Lung (tissue), 12 donors: Measurements from ENCODE around the gene CCL25. TPM values are rescaled to one million over a fixed set of nuclear protein-coding genes. Genes with fewer than 3 reads are reported as not detected.

Source experiments
- ATAC-seq: fragments of 200-7000 bp; cut with Tn5 transposase; one replicate; pipeline ENCODE4 v1.9.1; 2020; ENCODE audit warnings: moderate number of reproducible peaks; ENCODE audit not compliant: insufficient read depth, low FRiP score
- DNase-seq, 3 donors: peaks; one replicate each; pipeline ENCODE4 v3.0.0-alpha.2; 2013 to 2017
- H3K27ac ChIP-seq, 2 donors: one replicate each; pipeline ENCODE4 v1.5.1; 2013; ENCODE audit warnings: mild to moderate bottlenecking in 2 of 2, moderate library complexity in 2 of 2, control low read depth in 1 of 2, inconsistent platforms in 1 of 2, low read depth in 1 of 2, low read length in 1 of 2
- H3K27me3 ChIP-seq, 3 donors: one replicate each; pipeline ENCODE4 v1.5.1; 2013; ENCODE audit warnings: low read length in 2 of 3; ENCODE audit not compliant: control insufficient read depth in 3 of 3, insufficient read depth in 3 of 3
- H3K36me3 ChIP-seq, 4 donors: one replicate each; pipeline ENCODE4 v1.5.1; 2013; ENCODE audit warnings: low read length in 4 of 4, mild to moderate bottlenecking in 1 of 4, moderate library complexity in 1 of 4; ENCODE audit not compliant: control insufficient read depth in 4 of 4, insufficient read depth in 4 of 4
- H3K4me1 ChIP-seq, 5 donors: one replicate each; pipeline ENCODE4 v1.5.1; 2013; ENCODE audit warnings: low read length in 5 of 5, mild to moderate bottlenecking in 2 of 5, moderate library complexity in 1 of 5; ENCODE audit not compliant: control insufficient read depth in 5 of 5, insufficient read depth in 5 of 5
- H3K4me3 ChIP-seq: one replicate; pipeline ENCODE4 v1.5.1; 2013; ENCODE audit warnings: mild to moderate bottlenecking, control low read depth, moderate library complexity
- H3K9ac ChIP-seq, 2 donors: one replicate each; pipeline ENCODE4 v1.5.1; 2013; ENCODE audit warnings: low read length in 2 of 2, control low read depth in 1 of 2; ENCODE audit not compliant: insufficient read depth in 1 of 2
- H3K9me3 ChIP-seq, 4 donors: one replicate each; pipeline ENCODE4 v1.5.1; 2013; ENCODE audit warnings: low read length in 3 of 4, mild to moderate bottlenecking in 1 of 4, moderate library complexity in 1 of 4; ENCODE audit not compliant: control insufficient read depth in 4 of 4, insufficient read depth in 3 of 4
- whole genome bisulfite sequencing, 2 donors: extraction: QIAGEN DNeasy Blood & Tissue Kit; methylation state at CpG; one replicate each; pipeline ENCODE4 v1.1.7; 2013; 5-methylcytosine and 5-hydroxymethylcytosine counted together
- polyA plus RNA-seq, 2 donors: library from polyadenylated mRNA; stranded (reverse); fragments of 200-250 nt; gene quantifications; one replicate each; pipeline ENCODE4 v1.2.1, GENCODE V29; 2013
- total RNA-seq, 2 donors: library from RNA; depleted of rRNA in 1 of 2; stranded (reverse); fragments of >200 nt in 1 of 2; gene quantifications; one replicate each; pipeline ENCODE4 v1.2.1, GENCODE V29; 2014 to 2021
- TF ChIP-seq, protein P1 (sequence below): IDR thresholded peaks from 2 replicates; pipeline ENCODE4 v1.5.1; 2012; ENCODE audit warnings: mild to moderate bottlenecking; ENCODE audit errors: control extremely low read depth, extremely low read depth
- donor health status: control.
- donor health status: control.
- donor health status: Bipolar disorder and iron deficiency.
- donor health status: healthy.
- donor health status: DM: yes; HTN: yes; CAD: no.

Gene CCL25
- total and polyA plus RNA-seq, 4 donors = not detected

DNA sequence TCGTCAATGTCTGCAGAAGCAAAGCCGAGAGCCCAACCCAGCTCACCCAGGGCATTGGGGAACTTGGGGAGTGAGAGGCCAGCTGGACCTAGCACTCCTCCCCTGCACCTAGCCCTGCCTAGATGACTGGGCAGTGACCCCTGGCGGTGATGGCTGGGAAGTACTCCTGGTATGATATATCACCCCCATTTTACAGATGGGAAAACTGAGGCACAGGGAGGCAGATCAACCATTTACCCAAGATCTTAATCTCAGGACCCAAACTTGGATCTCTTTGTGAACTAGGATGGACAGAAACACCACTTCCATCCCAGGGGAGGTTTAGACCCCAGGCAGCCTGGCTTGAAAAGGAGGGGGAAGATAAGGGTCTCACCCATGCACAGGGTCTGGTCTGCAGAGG lies 43.5 kb downstream of the CCL25 start:
- TF ChIP-seq, protein P1, sequence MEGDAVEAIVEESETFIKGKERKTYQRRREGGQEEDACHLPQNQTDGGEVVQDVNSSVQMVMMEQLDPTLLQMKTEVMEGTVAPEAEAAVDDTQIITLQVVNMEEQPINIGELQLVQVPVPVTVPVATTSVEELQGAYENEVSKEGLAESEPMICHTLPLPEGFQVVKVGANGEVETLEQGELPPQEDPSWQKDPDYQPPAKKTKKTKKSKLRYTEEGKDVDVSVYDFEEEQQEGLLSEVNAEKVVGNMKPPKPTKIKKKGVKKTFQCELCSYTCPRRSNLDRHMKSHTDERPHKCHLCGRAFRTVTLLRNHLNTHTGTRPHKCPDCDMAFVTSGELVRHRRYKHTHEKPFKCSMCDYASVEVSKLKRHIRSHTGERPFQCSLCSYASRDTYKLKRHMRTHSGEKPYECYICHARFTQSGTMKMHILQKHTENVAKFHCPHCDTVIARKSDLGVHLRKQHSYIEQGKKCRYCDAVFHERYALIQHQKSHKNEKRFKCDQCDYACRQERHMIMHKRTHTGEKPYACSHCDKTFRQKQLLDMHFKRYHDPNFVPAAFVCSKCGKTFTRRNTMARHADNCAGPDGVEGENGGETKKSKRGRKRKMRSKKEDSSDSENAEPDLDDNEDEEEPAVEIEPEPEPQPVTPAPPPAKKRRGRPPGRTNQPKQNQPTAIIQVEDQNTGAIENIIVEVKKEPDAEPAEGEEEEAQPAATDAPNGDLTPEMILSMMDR = no peak
- no peak for DNase-seq
- H3K4me1 ChIP-seq = no peaks in the 10 kb centered on the region
- H3K27ac ChIP-seq = no peak overlapping the region
- WGBS, 2 donors = 96 to 97% methylated on average over 3 of the region's 3 CpGs
- H3K9me3 ChIP-seq = peaks cover 2 to 24% (median 9%) of the 10 kb centered on the region in 4 donors
- H3K36me3 ChIP-seq = peaks cover 0 to 38% (median 4%) of the 10 kb centered on the region in 4 donors
- no peak overlapping the region for H3K9ac ChIP-seq
- no peak overlapping the region for H3K4me3 ChIP-seq
- no peaks in the 10 kb centered on the region for H3K27me3 ChIP-seq
- ATAC-seq = no peak

DNA sequence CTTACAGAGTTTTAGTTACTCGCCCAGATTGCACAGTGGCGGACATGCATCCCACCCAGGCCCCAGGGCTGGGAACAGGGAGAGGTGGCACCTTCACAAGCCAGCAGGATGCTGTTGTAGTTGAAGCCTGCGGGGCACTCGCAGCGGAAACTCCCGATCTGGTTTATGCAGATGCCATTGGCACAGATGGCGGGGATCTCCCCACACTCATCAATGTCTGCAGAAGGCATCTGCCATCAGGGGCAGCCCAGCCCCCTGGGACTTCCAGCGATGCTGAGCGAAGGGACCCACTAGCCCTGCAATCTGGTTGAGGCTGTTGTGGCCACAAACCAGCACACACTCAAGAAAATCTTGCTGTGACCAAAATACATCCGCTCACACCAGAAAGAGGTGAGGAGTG lies 44.6 kb downstream of the CCL25 start:
- DNase-seq (no peak), ATAC-seq (no peak)
- H3K36me3 ChIP-seq = peaks cover 0 to 38% (median 4%) of the 10 kb centered on the region in 4 donors
- TF ChIP-seq, protein P1 = no peak
- no peak overlapping the region for H3K27ac ChIP-seq
- H3K4me1 ChIP-seq = no peaks in the 10 kb centered on the region
- no peak overlapping the region for H3K9ac ChIP-seq
- 88 to 93% methylated on average over 10 of the region's 10 CpGs for WGBS, 2 donors
- peaks cover 2 to 24% (median 9%) of the 10 kb centered on the region in 4 donors for H3K9me3 ChIP-seq
- H3K27me3 ChIP-seq = no peaks in the 10 kb centered on the region
- H3K4me3 ChIP-seq = no peak overlapping the region

DNA sequence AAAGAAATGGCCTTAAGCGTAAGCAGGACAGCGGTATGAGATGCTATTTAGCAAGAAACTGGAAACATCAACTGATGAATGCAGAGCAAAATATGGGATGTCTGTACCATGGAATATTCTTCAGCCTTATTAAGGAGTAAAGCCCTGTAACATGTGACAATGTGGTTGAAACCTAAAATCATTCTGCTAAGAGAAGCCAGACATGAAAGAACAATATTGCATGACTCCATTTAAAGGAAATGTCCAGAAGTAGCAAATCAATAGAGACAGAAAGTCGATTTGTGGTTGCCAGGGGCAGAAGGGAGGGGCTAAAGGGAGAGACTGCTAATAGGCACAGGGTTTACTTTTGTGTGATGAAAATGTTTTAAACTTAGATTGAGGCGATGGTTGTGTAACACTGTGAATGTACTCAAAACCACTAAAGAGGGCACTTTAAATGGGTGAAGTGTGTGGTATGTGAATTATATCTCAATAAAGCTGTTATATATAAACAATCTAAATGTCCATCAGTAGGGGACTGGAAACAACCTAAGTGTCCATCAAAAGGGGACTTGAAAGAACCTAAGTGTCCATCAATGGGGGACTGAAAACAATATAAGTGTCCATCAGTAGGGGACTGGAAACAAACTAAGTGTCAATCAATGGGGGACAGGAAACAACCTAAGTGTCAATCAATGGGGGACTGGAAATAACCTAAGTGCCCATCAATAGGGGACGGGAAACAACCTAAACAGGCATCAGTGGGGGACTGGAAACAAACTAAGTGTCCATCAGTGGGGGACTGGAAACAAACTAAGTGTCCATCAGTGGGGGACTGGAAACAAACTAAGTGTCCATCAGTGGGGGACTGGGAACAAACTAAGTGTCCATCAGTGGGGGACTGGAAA lies 45.4 kb downstream of the CCL25 start:
- DNase-seq = no peak
- Histone ChIP-seq H3K9me3 (peaks cover 2 to 24% (median 9%) of the 10 kb centered on the region in 4 donors), H3K27ac (no peak overlapping the region), H3K27me3 (no peaks in the 10 kb centered on the region), H3K4me1 (no peaks in the 10 kb centered on the region), H3K4me3 (no peak overlapping the region), H3K36me3 (peaks cover 0 to 38% (median 4%) of the 10 kb centered on the region in 4 donors), H3K9ac (no peak overlapping the region)
- WGBS, 2 donors = 74 to 83% methylated on average over 5 of the region's 5 CpGs
- no peak for ATAC-seq
- TF ChIP-seq, protein P1 = no peak
